ENCODE data around the gene LAMP1.

GRCh38 chr13:113353254-113353653 is 56.2 kb downstream of the LAMP1 start:
- TF ChIP-seq POLR2A (IDR thresholded peaks at IDR 0.05), result no peak
- TF ChIP-seq, protein P1, sequence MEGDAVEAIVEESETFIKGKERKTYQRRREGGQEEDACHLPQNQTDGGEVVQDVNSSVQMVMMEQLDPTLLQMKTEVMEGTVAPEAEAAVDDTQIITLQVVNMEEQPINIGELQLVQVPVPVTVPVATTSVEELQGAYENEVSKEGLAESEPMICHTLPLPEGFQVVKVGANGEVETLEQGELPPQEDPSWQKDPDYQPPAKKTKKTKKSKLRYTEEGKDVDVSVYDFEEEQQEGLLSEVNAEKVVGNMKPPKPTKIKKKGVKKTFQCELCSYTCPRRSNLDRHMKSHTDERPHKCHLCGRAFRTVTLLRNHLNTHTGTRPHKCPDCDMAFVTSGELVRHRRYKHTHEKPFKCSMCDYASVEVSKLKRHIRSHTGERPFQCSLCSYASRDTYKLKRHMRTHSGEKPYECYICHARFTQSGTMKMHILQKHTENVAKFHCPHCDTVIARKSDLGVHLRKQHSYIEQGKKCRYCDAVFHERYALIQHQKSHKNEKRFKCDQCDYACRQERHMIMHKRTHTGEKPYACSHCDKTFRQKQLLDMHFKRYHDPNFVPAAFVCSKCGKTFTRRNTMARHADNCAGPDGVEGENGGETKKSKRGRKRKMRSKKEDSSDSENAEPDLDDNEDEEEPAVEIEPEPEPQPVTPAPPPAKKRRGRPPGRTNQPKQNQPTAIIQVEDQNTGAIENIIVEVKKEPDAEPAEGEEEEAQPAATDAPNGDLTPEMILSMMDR (IDR thresholded peaks at IDR 0.05), result no peak
